Measurements from ENCODE around the gene AMOTL1.
A peak's percentile ranks its signal among the peaks of the same experiment; 100 is the strongest.
"Not testable (repeated sequence)": the region's sequence is repeated elsewhere in the genome, so short reads cannot be mapped to it uniquely, and the experiment has no call there.

The AMOTL1 gene

DNA sequence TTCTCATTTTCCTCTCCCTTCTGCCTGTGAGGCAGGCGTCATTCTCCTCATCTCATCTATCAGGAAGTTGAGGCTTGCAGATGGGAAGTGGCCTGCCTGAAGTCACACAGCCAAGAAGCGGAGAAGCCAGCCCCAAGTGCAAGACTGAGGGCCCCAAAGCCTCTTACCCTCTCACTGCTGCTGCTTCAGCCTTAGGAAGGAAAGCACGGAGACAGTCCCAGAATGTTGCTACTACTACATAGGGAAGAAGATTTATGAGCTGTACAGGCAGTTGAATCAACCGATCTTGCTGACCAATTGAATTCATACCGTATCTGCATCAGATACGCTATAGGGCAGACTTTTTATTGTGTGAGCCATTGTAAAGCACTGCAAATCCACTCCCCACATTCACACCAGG lies 116.2 kb downstream of the AMOTL1 start:
- DNase-seq = no peak

- no peak for DNase-seq
These were observed 117.0 kb downstream of the AMOTL1 start for GRCh38 chr11:94885133-94885532.

- DNase-seq = no peak
These were observed 117.4 kb downstream of the AMOTL1 start for GRCh38 chr11:94885581-94885980.

- no peak for DNase-seq
These were observed 120.0 kb downstream of the AMOTL1 start for GRCh38 chr11:94888204-94888603.

- no peak for DNase-seq
These were observed 127.3 kb downstream of the AMOTL1 start for GRCh38 chr11:94895451-94895850.

DNA sequence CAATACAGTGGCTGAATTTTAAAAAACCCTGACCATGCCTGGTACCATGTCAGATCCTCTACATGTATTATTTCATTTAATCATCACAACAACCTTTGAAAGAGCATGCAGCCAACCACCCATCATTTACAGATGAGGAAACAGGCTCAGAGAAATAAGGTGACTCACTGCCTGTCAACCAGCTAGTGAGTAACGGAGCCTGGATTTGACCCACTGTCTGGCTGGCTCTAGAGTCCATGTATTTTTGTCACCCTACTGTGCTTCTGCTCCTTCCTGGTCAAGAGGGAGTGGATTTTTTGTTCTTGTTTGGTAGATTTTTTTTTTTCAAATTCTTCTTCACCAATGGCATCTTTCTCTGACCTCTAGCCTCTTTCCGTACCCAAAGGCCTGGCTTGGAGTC lies 127.8 kb downstream of the AMOTL1 start:
- DNase-seq = no peak

GRCh38 chr11:94897330-94897768 lies 129.2 kb downstream of the AMOTL1 start:
- peak; percentile 65 for DNase-seq

GRCh38 chr11:94907226-94907625 lies 139.1 kb downstream of the AMOTL1 start:
- DNase-seq = no peak

DNA sequence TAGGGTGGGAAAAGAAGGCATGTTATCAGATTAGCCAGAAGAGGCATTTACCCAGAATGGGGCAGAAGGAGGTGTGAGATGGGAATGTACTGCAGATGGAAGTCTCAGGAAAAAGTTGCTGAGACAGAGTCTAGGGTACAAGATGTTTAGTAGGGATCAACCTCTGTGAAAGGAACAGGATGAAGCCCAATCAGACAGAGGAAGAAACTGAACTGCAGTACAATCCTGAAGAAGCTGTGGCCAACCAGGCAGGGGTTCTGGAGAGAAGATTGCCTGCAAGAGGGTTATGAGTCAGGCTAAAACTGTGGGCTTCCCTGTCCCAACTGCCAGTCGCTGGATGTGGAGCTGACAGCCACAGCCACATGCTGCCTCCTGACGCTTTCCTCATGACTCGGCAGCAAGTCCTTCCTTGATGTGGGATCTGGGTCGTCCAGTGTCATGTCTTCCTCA lies 141.2 kb downstream of the AMOTL1 start:
- no peak for DNase-seq

- no peak for DNase-seq
These were observed 142.1 kb downstream of the AMOTL1 start for GRCh38 chr11:94910270-94910669.

DNA sequence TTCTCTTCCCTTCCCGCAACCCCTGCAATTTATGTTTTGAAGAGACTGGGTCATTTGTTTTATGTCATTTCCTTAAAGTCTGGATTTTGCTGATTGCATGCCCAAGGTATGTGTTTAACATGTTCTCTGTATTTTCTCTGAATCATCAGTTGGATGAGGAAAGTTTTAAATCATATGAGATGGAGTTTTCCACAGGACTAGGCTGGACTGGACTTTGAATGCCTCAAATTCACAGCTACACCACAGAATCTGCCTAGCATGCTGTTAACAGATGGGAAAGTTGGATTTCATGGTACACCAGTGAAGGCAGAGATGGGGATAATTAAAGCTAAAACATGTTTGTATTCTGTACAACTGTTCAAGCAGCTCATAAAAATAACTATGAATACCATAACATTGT lies 142.6 kb downstream of the AMOTL1 start:
- no peak for DNase-seq

DNA sequence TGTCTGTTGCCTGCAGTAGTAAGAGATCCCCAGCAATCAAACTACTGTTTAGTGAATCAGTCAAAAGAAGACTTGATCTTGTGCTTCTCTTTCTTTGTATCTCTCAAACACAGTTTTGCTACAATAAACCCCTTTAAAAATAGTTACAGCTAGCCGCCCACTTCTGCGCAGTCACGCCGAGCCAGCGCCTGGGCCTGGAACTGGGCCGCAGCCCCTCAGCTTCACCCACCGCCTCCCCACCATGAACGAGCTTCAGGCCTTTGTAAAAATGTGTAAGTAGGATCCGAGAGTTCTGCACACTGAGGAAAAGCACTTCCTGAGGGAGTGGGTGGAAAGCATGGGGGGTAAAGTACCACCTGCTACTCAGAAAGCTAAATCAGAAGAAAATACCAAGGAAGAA lies 144.7 kb downstream of the AMOTL1 start:
- DNase-seq = no peak

- not testable (repeated sequence) for DNase-seq
These were observed 145.7 kb downstream of the AMOTL1 start for GRCh38 chr11:94913718-94914394.

DNA sequence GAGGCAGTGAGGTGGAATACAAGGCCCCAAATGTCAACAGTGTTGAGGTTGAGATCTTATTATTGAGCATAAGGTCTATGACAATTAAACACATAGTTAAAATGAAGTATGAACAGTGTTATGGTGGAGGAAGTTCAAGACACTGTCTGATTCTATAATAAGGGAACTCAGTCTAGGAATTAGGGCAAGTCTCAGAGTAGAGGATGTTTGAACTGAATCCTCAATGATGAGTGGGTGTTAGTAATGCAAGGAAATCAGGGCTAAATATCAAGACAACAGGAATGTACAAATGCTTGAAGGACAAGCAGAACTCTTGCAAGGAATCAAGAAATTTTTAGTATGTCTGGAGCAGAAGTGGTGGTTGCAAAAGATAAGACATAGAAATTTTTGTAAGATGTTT lies 152.2 kb downstream of the AMOTL1 start:
- no peak for DNase-seq

DNA sequence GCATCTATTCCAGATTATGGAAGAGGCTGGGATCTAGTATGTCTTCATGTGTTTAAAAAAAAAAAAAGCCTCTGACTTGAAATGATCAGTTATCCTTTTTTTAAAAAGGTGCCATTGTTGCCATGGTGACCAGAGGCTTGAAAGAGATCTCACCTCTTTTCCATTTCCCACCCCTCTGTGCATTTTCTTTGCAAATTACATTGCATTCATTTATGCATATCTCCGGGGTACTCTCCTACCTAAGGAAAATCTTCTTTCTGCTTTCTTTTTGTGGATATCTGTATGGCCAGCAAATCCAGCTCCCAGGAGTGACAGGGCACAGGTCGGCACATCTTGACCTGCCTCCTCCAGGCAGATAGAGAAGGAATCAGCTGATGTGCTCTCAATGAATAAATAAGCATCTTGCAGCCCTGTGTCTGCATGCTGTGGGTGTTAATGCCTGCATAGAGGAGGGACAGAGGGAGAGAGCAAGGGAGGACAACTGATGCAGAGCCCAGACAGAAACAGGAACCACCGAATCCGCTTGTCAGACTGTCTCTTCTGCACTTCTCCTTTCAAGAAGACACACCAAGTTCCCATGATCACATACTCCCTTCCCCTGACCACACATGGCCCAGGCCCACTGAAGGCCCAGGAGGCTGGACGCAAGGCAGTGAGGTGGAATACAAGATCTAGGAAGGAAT lies 154.3 kb downstream of the AMOTL1 start:
- peak; percentile 49 for DNase-seq

DNA sequence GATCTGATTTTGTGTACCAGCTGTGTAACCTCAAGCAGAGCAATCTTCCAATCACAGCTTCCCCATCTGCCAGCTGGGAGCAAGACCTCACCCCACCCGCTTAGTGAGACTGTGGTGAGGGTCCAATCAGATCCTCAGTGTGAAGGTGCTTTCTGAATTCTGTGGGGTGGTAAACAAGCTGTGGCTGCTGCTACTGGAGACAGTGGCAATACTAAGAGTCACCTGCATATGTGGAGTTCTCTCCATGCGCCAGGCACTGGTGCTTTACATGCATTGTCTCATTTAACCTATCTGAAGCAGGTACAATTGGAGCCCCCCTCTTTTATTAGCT lies 154.8 kb downstream of the AMOTL1 start:
- no peak for DNase-seq

GRCh38 chr11:94924171-94924572 lies 156.0 kb downstream of the AMOTL1 start:
- no peak for DNase-seq

DNA sequence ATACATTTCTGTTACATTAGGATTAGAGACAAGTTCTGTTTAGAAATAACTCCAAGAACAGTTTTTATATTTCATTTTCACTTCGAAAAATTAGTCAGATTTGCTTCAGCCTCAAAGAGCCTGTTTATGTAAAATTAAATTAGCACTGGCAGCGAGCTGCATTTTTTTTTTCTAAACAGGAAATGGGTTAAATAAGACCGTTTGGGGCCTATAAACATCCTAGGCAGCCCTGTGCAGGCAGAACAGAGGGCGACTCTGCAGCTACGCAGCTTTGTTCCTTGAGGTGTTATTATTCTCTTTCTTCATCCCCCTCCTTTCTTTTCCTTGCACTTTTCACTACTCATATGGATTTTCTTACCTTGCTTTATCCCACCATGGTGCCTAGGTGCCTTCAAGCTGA lies 156.5 kb downstream of the AMOTL1 start:
- no peak for DNase-seq

- no peak for DNase-seq
These were observed 157.5 kb downstream of the AMOTL1 start for GRCh38 chr11:94925422-94926270.

- DNase-seq = no peak
These were observed 158.1 kb downstream of the AMOTL1 start for GRCh38 chr11:94926271-94926625.
